Activated CD8-positive, alpha-beta memory T cell treated with anti-CD3 and anti-CD28 coated beads, Interleukin-2, amount 50 U/mL, for 24 hours (primary cell): Measurements from ENCODE around the gene ADAR.
"Not testable (repeated sequence)": the region's sequence is repeated elsewhere in the genome, so short reads cannot be mapped to it uniquely, and the experiment has no call there.

Experiments used
- DNase-seq: peaks from one replicate; pipeline ENCODE4 v3.0.0-alpha.2; 2020; ENCODE audit errors: extremely low read depth

The ADAR gene, protein sequence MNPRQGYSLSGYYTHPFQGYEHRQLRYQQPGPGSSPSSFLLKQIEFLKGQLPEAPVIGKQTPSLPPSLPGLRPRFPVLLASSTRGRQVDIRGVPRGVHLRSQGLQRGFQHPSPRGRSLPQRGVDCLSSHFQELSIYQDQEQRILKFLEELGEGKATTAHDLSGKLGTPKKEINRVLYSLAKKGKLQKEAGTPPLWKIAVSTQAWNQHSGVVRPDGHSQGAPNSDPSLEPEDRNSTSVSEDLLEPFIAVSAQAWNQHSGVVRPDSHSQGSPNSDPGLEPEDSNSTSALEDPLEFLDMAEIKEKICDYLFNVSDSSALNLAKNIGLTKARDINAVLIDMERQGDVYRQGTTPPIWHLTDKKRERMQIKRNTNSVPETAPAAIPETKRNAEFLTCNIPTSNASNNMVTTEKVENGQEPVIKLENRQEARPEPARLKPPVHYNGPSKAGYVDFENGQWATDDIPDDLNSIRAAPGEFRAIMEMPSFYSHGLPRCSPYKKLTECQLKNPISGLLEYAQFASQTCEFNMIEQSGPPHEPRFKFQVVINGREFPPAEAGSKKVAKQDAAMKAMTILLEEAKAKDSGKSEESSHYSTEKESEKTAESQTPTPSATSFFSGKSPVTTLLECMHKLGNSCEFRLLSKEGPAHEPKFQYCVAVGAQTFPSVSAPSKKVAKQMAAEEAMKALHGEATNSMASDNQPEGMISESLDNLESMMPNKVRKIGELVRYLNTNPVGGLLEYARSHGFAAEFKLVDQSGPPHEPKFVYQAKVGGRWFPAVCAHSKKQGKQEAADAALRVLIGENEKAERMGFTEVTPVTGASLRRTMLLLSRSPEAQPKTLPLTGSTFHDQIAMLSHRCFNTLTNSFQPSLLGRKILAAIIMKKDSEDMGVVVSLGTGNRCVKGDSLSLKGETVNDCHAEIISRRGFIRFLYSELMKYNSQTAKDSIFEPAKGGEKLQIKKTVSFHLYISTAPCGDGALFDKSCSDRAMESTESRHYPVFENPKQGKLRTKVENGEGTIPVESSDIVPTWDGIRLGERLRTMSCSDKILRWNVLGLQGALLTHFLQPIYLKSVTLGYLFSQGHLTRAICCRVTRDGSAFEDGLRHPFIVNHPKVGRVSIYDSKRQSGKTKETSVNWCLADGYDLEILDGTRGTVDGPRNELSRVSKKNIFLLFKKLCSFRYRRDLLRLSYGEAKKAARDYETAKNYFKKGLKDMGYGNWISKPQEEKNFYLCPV

DNA sequence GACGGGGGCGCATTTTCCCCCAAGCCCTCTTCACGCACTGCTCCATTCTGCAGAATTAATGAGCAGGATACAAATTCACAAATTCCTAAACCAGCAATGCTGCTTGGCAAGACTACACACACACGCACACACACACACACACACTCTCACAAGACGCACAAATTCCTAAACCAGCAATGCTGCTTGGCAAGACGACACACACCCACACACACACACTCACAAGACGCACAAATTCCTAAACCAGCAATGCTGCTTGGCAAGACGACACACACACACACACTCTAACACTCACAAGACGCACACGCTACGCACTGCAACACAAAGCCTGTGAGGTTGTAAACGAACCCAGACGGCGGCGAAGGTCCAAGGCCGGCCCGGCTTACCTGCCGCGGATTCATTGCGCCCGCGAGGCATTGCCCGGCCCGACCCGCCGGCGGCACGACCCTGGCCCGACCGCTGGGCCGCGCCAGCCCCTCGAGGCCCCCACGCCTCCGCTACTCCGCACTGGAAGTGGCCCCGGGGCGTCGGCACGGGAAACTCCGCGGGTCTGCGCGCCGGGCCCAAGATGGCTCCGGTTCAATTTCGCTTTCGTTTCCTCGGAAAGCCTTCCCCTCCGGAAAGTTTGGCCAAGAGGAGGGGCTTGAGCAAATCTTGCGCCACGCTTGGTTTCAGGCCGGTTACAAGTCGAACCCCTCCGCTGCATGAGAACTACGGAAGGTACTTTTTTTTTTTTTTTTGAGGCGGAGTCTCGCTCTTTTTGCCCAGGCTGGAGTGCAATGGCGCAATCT is at the start of gene ADAR:
Gene ADAR (minus strand): TSS at position 578 of the 788 bp plus-strand sequence. CDS start 180 bp downstream, at position 398.
- DNase-seq: peak; percentile 86

DNA sequence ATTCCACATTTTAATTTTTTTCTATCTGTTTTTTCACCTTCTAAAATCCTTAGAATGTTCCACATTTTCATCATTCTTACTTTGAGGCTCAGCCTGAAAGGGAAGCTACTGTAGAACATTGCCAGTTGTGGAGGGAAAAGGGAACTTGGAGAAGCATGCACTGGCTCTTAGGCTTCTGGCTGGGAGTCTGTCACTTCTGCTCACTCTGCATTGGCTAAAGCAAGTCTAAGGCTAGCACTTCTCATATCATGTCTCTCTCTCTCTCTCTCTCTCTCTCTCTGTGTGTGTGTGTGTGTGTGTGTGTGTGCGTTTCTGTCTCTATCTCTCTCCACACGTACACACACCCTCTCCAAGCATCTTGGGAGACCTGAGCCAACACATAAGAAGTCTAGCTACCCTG is 49.6 kb upstream of the ADAR start:
- DNase-seq: no peak

DNA sequence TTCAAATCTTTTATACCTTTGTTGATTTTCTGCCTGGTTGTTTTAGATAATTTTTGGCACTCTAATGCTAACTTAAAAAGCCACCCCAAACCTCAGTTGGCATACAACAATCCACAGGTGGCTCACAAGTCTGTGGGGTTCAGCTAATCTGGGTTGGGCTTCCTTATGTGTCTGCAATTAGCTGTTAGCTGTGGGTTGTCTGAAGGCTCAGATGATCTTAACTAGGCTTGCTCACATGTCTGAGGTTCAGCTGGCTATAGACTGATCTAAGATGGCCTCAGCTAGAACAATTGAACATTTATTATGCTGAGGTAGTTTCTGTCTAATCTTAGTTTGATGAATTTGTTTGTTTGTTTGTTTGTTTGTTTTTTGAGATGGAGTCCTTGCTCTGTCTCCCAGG is 44.9 kb upstream of the ADAR start:
- no peak for DNase-seq

DNA sequence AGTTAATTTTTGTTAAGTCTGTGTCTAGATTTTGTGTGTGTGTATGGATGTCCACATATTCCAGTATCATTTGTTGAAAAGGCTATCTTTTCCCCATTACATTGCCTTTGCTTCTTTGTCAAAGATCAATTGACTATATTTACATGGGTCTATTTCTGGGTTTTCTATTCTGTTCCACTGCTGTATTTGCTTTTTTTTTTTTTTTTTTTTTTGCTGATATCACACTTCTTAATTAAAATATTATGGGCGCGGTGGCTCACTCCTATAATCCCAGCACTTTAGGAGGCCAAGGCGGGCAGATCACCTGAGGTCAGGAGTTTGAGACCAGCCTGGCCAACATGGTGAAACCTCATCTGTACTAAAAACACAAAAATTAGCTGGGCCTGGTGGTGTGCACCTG is 36.7 kb upstream of the ADAR start:
- not testable (repeated sequence) for DNase-seq

DNA sequence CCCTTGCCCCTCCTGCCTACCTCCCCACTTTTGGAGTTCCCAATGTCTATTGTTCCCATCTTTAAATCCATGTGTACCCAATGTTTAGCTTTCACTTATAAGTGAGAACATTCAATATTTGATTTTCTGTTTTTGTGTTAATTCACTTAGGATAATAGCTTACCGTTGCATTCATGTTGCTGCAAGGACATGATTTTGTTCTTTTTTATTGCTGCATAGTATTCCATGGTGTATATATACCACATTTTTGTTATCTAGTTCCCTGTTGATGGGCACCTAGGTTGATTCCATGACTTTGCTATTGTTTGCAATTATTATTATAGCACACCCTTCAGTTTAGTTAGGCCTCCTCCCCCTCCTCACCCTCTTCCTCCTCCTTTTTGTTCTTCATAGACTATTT is 33.5 kb upstream of the ADAR start:
- no peak for DNase-seq

DNA sequence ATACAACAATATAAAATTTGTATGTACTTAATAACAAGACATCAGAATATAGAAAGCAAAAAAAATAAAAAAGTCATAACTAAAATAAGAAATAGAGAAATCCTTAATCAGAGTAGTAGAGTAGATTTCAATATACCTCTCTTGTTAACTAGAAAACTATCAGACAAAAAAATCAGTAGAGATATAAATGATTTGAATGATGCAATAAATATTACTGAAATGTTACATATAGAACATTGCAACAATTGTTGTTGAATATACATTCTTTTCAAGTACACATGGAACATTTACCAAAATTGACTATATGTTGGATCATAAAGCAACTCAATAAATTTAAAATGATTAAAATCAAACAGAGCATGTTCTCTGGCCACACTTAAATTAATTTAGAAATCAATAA is 31.9 kb upstream of the ADAR start:
- DNase-seq: no peak

DNA sequence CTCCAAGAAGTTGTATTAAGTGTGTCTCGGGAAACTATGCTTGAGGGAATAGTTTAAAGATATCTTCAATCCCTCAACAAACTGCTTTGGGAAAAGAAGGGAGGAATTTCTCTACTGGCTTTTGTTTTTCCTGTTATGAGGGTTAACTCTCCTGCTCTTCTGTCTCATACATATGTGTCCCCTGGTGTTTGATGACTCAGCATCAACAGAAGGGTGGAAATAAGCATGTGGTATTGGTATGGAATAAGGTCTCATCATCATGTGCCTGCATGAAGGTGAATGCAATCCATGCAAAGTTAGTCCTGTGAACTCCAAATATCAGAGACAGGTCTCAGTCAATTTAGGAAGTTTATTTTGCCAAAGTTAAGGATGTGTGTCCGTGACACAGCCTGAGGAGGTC is 27.2 kb upstream of the ADAR start:
- no peak for DNase-seq

DNA sequence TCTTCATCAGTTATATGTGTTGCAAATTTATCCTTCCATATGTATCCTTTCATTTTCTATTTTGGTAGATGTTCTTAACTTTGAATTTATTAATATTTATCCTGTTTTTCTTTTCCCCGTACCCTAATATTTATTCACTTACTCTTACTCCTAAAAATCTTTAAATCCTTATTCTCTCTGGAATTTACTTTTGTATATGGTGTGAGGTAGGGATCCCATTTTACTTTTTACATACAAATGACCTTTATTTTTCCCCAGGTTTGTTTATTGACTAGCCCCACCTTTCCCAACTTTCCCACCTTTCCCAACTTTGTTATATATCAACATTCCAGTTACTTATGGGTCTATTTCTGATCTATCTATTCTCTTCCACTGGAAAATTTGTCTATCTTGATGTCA is 21.7 kb upstream of the ADAR start:
- no peak for DNase-seq

DNA sequence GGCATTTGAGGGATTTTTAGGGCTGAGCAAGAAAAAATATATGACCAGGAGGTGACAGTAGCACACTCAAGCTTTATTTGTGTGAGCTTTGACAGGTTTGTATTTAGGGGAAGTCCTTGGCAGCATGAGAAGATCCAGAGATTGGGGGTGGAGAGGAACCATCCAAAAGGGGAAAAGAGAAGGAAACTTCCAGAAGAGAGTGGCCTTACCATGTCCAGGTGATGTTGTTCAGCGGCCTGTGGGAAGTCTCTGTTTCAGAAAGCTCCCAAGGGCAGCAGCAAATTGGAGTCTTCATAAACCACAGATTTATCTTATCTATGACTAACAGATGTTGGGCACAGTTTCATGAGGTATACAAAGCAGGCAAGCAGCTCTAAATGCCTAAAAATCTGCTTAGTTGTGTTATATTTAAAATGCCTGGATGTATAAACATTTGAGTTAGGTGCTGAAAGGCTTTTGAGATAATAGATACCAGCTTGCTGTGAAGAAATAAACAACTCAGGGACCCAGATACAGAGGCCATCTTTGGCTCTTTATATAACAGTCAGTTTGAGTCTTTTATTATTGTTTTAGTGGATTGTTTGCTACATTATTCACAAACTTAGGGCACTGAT is 21.2 kb upstream of the ADAR start:
- no peak for DNase-seq

DNA sequence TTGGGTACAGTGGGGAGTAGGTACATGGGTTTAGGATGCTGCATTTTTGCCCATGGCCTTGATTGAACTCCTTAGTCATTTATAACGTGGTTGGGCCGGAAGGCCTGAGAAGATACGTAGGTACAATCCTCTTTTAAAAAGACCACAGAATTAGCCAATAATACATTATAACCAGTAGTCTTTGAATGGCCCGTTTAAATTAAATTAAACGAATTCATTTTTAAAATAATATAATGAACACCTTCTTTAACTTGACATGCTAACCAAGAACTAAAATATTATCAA is 20.1 kb upstream of the ADAR start:
- no peak for DNase-seq

DNA sequence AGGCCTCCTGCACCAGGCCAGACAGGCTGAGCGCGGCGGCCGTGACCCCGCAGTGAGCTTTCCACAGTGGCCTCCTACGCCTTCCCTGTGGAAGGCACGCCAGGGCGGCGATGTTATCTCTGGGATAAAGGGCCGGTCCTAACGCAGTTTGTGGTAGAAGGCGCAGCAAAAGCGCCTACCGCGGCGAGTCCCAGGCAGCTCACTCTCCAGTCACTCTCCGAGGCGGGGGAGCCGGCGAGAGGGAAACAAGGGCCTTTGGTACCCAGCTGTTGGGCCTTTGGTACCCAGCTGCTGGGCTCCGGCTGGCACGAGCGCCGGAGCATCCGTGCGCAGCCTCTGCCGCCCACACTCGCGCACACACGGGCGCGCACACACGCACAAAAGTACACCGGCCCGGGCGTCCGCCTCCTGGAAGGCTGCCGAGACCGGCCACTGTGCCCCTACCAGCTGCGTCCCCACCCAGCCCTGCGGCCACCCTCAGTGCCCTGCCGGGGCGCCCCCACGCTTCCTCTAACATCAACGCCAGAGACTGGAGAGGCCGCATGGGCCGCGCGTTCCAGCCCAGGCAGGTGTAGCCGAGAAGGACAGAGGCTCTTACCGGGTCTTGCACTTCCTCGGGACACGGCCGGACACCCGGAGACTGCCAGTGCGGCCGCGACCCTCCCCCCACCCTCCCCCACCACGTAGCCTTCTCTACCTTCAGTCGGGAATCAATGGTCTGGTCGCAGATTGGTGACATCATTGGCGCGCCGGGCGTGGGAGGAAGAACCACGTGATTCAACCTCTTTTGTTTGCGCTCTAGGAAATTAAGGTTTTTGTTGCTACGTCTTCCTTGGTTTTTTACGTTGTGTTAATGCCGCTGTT is 19.5 kb upstream of the ADAR start:
- peak; percentile 92 for DNase-seq

DNA sequence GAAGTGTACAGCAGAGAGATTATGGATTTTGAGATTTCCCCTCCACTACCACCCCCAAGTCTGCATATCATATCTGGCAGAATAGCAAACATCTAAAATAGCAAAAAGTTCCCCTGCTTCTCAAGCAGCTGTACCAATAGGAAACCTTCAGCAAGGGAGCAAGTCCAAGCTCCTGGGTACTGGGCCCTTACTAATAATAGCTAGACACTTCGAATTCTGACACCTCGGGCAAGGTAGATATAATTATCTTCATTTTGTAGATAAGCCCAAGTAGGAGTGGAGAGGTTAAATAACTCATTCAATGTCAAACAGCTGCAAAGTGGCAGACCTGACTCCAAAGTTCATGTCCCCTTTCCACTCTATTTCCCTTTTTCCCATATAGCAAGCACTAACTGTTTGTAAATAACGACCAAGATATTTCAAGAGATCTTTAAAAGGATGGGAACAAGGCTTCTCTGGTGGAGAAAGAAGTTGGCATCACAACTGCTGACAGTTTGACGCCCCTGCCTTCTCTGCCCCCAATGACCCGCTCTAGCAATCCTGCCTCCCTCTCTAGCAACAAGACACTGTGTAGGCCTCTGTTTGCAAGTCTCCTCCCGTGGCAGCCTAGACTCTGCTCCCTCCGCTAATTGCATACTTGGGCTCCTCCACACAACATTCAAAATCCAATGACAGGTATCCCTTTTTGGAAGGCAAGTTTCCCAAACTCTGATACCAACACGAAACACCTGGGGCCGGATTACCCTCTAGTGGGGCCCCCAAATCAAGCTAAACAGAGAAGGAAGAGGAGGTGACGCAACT is 18.7 kb upstream of the ADAR start:
- DNase-seq: no peak

DNA sequence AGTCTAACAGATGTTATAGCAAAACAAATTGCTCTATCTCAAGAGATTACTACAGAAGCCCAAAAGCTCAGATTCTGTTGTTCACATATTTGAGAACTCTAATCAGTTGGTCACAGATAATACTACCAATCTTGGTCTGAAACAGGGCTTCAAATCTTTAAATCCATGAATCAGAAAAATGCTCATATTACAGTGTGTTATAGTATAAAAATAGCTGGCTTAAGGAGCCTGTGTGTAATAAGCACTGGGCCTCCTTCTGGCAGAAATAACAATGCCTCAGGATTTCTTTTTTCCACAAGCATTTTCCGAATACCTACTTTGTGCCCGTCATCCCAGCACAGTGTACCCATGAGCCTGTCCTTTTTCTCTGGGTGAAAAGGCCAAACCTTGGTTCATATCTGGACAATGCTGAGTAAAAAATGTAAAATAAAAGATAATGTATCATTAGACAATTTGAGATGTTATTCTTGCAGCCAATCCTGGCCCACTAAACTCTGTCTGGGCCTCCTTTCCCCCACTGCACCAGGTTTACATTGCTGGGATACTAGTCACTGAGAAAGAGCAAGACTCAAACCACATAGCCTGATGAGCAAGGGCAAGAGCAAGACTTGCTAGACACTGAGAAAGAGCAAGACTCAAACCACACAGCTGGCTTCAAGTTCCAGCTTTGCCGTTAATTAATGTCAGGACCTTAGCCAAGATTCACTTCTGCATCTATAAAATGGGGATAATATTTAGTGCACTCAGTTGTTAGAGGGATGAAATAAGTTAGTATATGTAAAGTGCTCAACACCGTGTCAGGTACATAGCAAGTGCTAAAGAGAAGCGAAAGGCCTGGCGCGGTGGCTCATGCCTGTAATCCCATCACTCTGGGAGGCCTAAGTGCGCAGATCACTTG is 17.0 kb upstream of the ADAR start:
- no peak for DNase-seq

DNA sequence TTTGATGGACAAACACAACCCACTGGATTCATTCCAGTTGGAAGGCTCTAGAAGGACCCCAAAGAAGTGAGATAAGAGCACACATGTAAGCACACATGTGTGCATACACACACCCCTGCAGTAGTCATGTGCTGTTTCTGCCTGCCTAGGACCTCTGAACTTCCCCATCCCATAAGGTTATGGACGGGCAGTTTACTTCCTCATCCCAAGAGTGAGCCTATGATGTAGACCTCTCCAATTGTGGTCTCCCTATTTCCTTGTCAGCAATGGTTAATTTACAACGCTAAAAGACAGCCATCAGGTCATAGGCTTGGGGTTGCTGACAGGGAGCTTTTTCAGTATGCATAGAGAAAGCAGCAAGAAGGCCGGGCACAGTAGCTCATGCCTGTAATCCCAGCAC is 15.4 kb upstream of the ADAR start:
- no peak for DNase-seq

DNA sequence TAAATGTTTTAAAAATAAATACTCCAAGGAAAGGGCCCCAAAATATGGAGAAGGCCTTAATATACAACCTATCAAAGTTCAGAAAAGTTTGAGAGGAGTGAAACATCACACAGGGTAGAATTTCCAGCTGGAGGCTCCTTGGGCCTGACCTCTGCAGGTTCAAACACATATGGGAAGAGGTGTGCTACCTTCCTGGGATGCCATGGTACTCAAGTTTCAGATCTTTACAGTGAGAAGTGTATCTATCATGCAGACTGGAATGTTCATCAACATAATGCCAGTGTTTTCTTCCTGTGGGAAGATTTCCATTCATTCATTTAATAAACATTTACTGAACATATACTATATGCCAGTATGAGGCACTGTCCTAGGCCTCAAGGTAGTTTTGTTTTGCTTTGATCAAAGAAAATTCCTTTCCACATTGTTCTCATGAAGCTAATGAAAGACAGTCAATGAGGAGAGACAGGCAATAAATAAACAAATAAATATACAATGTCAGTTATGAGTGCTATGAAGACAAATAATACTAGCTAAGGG is 14.6 kb upstream of the ADAR start:
- DNase-seq: no peak

DNA sequence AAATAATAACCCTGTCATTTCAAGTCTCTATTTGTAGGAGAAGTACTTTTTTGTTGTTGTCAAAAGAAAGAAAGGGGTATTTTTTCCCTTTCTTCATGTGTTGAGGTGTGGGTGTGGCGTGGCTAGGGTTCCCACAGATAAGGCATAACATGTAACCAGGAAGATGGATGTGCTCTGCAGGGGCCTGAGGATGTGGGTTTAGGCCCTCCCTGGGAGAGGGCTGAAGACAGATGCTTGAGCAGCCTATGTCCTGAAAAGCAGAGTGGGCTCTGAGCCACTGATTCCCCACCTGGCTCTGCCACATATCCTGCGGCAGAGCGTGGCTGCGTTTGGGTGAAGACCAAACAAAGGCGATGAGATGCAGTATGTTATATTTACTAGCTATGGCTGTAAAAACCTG is 13.9 kb upstream of the ADAR start:
- DNase-seq: no peak

DNA sequence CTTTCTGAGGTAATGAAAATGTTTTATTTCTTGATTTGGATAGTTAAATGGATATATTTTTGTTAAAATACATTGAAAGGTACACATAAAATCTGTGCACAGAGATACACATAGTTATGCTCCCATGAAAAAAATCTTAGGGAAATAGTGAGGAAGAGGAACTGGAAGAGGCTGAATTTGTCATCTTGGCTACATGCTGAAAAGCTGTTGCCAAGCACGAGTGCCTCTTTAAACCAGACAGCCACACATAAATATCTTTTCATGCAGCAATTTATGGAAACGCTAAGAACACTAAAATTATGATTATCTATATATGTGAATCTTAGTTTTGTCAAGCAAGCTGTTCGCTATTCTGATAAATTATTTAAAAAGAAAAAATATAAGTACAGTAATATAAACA is 12.8 kb upstream of the ADAR start:
- DNase-seq: no peak
